Pancreas (tissue), 10 donors: ENCODE results near the gene COL4A1. TPM values are rescaled to one million over a fixed set of nuclear protein-coding genes. Genes with fewer than 3 reads are reported as not detected.

Experiments
- ATAC-seq, 4 donors: fragments of 200-7000 bp; cut with Tn5 transposase; one replicate each; pipeline versions ENCODE4 v1.8.0 to v1.9.1; 2020; ENCODE audit warnings: mild to moderate bottlenecking in 4 of 4, moderate library complexity in 4 of 4
- DNase-seq, 6 donors: peaks; one replicate each; pipeline ENCODE4 v3.0.0-alpha.2; 2020
- FAIRE-seq: peaks from 2 replicates; lab custom pipeline; 2012; peaks lifted over from hg19 to GRCh38; lab: Jason Lieb, UNC
- H3K27ac ChIP-seq, 4 donors: fragments of 200-600 bp; sonication (generic); 1 replicate in 3 of 4; 2 replicates in 1 of 4; pipeline versions ENCODE4 v1.5.0 to v1.8.0; 2020
- H3K27me3 ChIP-seq, 4 donors: fragments of 200-600 bp; one replicate each; pipeline ENCODE4 v1.8.0; 2021
- H3K36me3 ChIP-seq, 3 donors: fragments of 200-600 bp; sonication (generic) in 1 of 3; one replicate each; pipeline versions ENCODE4 v1.5.0 to v1.8.0; 2020 to 2021
- H3K4me1 ChIP-seq, 3 donors: fragments of 200-600 bp; one replicate each; pipeline ENCODE4 v1.8.0; 2021
- H3K4me3 ChIP-seq, 4 donors: fragments of 200-600 bp; sonication (generic) in 2 of 4; one replicate each; pipeline versions ENCODE4 v1.5.0 to v1.8.0; 2020 to 2021
- H3K9me3 ChIP-seq, 4 donors: fragments of 200-600 bp; one replicate each; pipeline ENCODE4 v1.8.0; 2021
- WGBS, 2 donors: extraction: QIAGEN DNeasy Blood & Tissue Kit; methylation state at CpG; one replicate each; pipeline ENCODE4 v1.1.7; 2013; 5-methylcytosine and 5-hydroxymethylcytosine counted together
- intact Hi-C, 3 donors: fragments of 100-400 bp; cut with DNase I; formaldehyde crosslinking; loops; one replicate each; pipeline versions ENCODE4 v1.11.1 to v1.14.2; 2022
- polyA plus RNA-seq, 2 donors: library from polyadenylated mRNA; stranded (reverse); fragments of 200-250 nt; gene quantifications; one replicate each; pipeline ENCODE4 v1.2.3, GENCODE V29; 2013
- total RNA-seq, 6 donors: library from RNA; stranded (reverse); fragmentation: NEBNext Ultra II Directional in 4 of 6; extraction: Animal tissue kit (Norgen Biotek cat#: 25700) in 4 of 6; gene quantifications; one replicate each; pipeline versions ENCODE4 v1.2.1 to v1.2.4, GENCODE V29; 2021 to 2023
- TF ChIP-seq, protein P1 (sequence below), 4 donors: fragments of 200-600 bp; sonication (generic) in 3 of 4; IDR thresholded peaks; one replicate each; pipeline versions ENCODE4 v1.5.0 to v1.8.0; 2021; ENCODE audit warnings: antibody characterized with exemption in 4 of 4
- donor health status: healthy with polysubstance abuse.
- donor health status: DM: no; HTN: no; CAD: no; lungs with moderate emphysema.
- donor health status: DM: no; HTN: no; CAD: no.
- donor health status: control.
- donor health status: control.
- donor health status: Bipolar disorder and iron deficiency.
- donor health status: DM: yes; HTN: yes; CAD: no.
- donor health status: DM: no; HTN: no; CAD: no.
- donor health status: DM: no; HTN: no; CAD: no.
- donor health status: DM: yes; HTN: yes; CAD: no.

The COL4A1 gene
- total and polyA plus RNA-seq, 8 donors: 20.7 to 167 (median 35.6) TPM

- no peaks in the 10 kb centered on the region for H3K4me1 ChIP-seq
- intact Hi-C loops: no loop called here
- FAIRE-seq (no peak), DNase-seq (no peak), ATAC-seq (no peak)
- H3K27ac ChIP-seq: peak overlapping the region in 1 of 4 donors; percentile 62
- H3K27me3 ChIP-seq: peaks cover 0 to 4% (median 0%) of the 10 kb centered on the region in 4 donors
- H3K9me3 ChIP-seq: no peaks in the 10 kb centered on the region
- TF ChIP-seq, protein P1, sequence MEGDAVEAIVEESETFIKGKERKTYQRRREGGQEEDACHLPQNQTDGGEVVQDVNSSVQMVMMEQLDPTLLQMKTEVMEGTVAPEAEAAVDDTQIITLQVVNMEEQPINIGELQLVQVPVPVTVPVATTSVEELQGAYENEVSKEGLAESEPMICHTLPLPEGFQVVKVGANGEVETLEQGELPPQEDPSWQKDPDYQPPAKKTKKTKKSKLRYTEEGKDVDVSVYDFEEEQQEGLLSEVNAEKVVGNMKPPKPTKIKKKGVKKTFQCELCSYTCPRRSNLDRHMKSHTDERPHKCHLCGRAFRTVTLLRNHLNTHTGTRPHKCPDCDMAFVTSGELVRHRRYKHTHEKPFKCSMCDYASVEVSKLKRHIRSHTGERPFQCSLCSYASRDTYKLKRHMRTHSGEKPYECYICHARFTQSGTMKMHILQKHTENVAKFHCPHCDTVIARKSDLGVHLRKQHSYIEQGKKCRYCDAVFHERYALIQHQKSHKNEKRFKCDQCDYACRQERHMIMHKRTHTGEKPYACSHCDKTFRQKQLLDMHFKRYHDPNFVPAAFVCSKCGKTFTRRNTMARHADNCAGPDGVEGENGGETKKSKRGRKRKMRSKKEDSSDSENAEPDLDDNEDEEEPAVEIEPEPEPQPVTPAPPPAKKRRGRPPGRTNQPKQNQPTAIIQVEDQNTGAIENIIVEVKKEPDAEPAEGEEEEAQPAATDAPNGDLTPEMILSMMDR (IDR thresholded peaks at IDR 0.05): no peak
- no peaks in the 10 kb centered on the region for H3K36me3 ChIP-seq
- no peak overlapping the region for H3K4me3 ChIP-seq
- WGBS, 2 donors: 21 to 33% methylated on average over 7 of the region's 7 CpGs
These were observed 3.3 kb downstream of the COL4A1 start for GRCh38 chr13:110303644-110304043.

DNA sequence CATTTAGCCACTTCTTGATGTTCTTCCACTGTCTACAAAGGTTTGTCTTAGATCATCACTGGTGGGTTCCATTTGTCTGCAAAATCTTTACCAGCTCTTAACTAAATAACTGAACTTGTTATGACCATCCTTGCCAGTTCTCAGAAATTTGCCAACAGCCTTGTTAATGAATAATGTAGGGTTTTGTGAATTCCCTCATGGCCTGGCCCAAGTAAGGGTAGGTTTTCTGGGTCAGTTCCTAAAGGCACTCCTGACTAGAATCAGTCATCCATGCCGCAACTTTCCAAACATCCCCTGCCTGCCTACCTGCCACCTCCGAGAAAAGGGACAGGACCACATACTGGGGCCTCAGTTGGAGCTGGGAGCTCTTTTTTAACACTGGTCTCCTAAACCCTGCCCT is 4.0 kb downstream of the COL4A1 start:
- Histone ChIP-seq H3K27ac (peak overlapping the region in 2 of 4 donors; percentile 38 to 62), H3K4me3 (no peak overlapping the region), H3K27me3 (peaks cover 0 to 4% (median 0%) of the 10 kb centered on the region in 4 donors), H3K4me1 (no peaks in the 10 kb centered on the region), H3K9me3 (no peaks in the 10 kb centered on the region), H3K36me3 (no peaks in the 10 kb centered on the region)
- 44 to 50% methylated on average over 2 of the region's 2 CpGs for WGBS, 2 donors
- no peak for FAIRE-seq
- DNase-seq: no peak
- intact Hi-C loops: no loop called here
- TF ChIP-seq, protein P1 (IDR thresholded peaks at IDR 0.05): no peak
- ATAC-seq: no peak

GRCh38 chr13:110301606-110302553 is 5.1 kb downstream of the COL4A1 start:
- ATAC-seq (no peak), DNase-seq (no peak), FAIRE-seq (no peak)
- H3K4me3 ChIP-seq: no peak overlapping the region
- TF ChIP-seq, protein P1 (IDR thresholded peaks at IDR 0.05): no peak
- H3K27ac ChIP-seq: no peak overlapping the region
- peaks cover 0 to 4% (median 0%) of the 10 kb centered on the region in 4 donors for H3K27me3 ChIP-seq
- 60 to 71% methylated on average over 21 of the region's 21 CpGs for WGBS, 2 donors
- H3K36me3 ChIP-seq: no peaks in the 10 kb centered on the region
- no peaks in the 10 kb centered on the region for H3K4me1 ChIP-seq
- H3K9me3 ChIP-seq: no peaks in the 10 kb centered on the region
- intact Hi-C loops: no loop called here

- no peak for DNase-seq
- WGBS, 2 donors: 38 to 46% methylated on average over 5 of the region's 5 CpGs
- no peak overlapping the region for H3K4me3 ChIP-seq
- ATAC-seq: no peak
- FAIRE-seq: no peak
- TF ChIP-seq, protein P1 (IDR thresholded peaks at IDR 0.05): no peak
- H3K9me3 ChIP-seq: no peaks in the 10 kb centered on the region
- no peaks in the 10 kb centered on the region for H3K36me3 ChIP-seq
- no peaks in the 10 kb centered on the region for H3K27me3 ChIP-seq
- no peaks in the 10 kb centered on the region for H3K4me1 ChIP-seq
- no peak overlapping the region for H3K27ac ChIP-seq
- intact Hi-C loops: no loop called here
These were observed 5.9 kb downstream of the COL4A1 start for GRCh38 chr13:110301083-110301482.
